HCT116 (cell line): ENCODE measurements around the gene TMEM208. TPM values are rescaled to one million over a fixed set of nuclear protein-coding genes. Genes with fewer than 3 reads are reported as not detected.

Source experiments
- ATAC-seq: fragments of 200-7000 bp; cut with Tn5 transposase; 2 replicates; pipeline ENCODE4 v1.9.1; 2020; ENCODE audit warnings: mild to moderate bottlenecking, moderate library complexity
- BruUV-seq: library from RNA; stranded (reverse); fragments of 400-500 nt; replicated peaks from 2 replicates; lab custom pipeline; 2021; lab: Mats Ljungman, UMichigan
- CTCF ChIA-PET: fragments of 300-600 bp; sonication (Branson Sonifier 250); formaldehyde crosslinking; loops from one replicate; lab custom pipeline; 2021; ENCODE audit warnings: antibody characterized with exemption; lab: Charles Lee
- POLR2A ChIA-PET: fragments of 300-600, 350-600 bp; sonication (Branson Sonifier 250); formaldehyde crosslinking; loops from one replicate; lab custom pipeline; 2021; ENCODE audit warnings: antibody characterized with exemption; lab: Charles Lee
- RAD21 ChIA-PET, 2 experiments: fragments of 300-600 bp; sonication (Branson Sonifier 250); formaldehyde crosslinking; loops; one replicate each; lab custom pipeline; 2023; ENCODE audit warnings: low total read pairs in 2 of 2; ENCODE audit not compliant: uncharacterized antibody in 2 of 2, unreplicated experiment in 2 of 2, low non-redundant PET in 1 of 2; lab: Charles Lee
- DNase-seq: peaks from one replicate; pipeline ENCODE4 v3.0.0-alpha.2; 2010; ENCODE audit warnings: low read depth, low spot score
- H2AFZ ChIP-seq: fragments of 200-600 bp; shearing (Covaris generic), sonication (generic); 2 replicates; pipeline ENCODE4 v1.6.1; 2017; ENCODE audit warnings: low read depth, mixed run types, mixed read lengths, antibody characterized with exemption, low read length; ENCODE audit not compliant: poor library complexity, severe bottlenecking
- H3K27ac ChIP-seq: 2 replicates; pipeline ENCODE4 v1.5.1; 2012; ENCODE audit warnings: low read depth, low read length
- H3K27me3 ChIP-seq: fragments of 200-600 bp; sonication (generic); 2 replicates; pipeline ENCODE4 v1.6.1; 2016; ENCODE audit warnings: mixed run types, low read length, mixed read lengths; ENCODE audit not compliant: insufficient read depth
- H3K36me3 ChIP-seq, 2 experiments: fragments of 200-500 bp in 1 of 2; fragments of 200-600 bp in 1 of 2; sonication (Bioruptor generic) in 1 of 2; sonication (generic) in 1 of 2; 2 replicates each; pipeline versions ENCODE4 v1.5.1 to v1.6.1; 2014 to 2016; ENCODE audit warnings: low read length in 2 of 2, inconsistent platforms in 1 of 2, mixed read lengths in 1 of 2, mixed run types in 1 of 2; ENCODE audit not compliant: insufficient read depth in 2 of 2, control insufficient read depth in 1 of 2
- H3K4me1 ChIP-seq, 2 experiments: fragments of 200-600 bp in 1 of 2; sonication (generic) in 1 of 2; 2 replicates each; pipeline versions ENCODE4 v1.5.1 to v1.6.1; 2012 to 2017; ENCODE audit warnings: low read length in 2 of 2, inconsistent platforms in 1 of 2, mild to moderate bottlenecking in 1 of 2, mixed read lengths in 1 of 2, mixed run types in 1 of 2, moderate library complexity in 1 of 2; ENCODE audit not compliant: insufficient read depth in 2 of 2, control insufficient read depth in 1 of 2
- H3K4me2 ChIP-seq: fragments of 200-600 bp; sonication (generic); 2 replicates; pipeline ENCODE4 v1.6.1; 2017; ENCODE audit warnings: mixed run types, low read length, mixed read lengths
- H3K4me3 ChIP-seq, 2 experiments: fragments of 200-600 bp in 1 of 2; sonication (generic) in 1 of 2; replicated peaks in 1 of 2; 2 replicates each; pipeline ENCODE4 v1.5.1; 2011 to 2016; ENCODE audit warnings: low read length in 2 of 2, control low read depth in 1 of 2, low read depth in 1 of 2, mild to moderate bottlenecking in 1 of 2, mixed read lengths in 1 of 2, mixed run types in 1 of 2
- H3K79me2 ChIP-seq: fragments of 200-600 bp; sonication (generic); 2 replicates; pipeline ENCODE4 v1.6.1; 2017; ENCODE audit warnings: mild to moderate bottlenecking, mixed run types, low read length, moderate library complexity, mixed read lengths; ENCODE audit not compliant: insufficient read depth
- H3K9ac ChIP-seq: fragments of 200-600 bp; sonication (generic); 2 replicates; pipeline ENCODE4 v1.6.1; 2016; ENCODE audit warnings: low read length, mixed read lengths
- H3K9me2 ChIP-seq: fragments of 200-600 bp; sonication (generic), shearing (Covaris generic); 2 replicates; pipeline ENCODE4 v1.6.1; 2017; ENCODE audit warnings: mixed run types, mild to moderate bottlenecking, moderate library complexity; ENCODE audit not compliant: insufficient read depth
- H3K9me3 ChIP-seq, 2 experiments: fragments of 200-500 bp in 1 of 2; fragments of 200-600 bp in 1 of 2; sonication (Bioruptor generic) in 1 of 2; sonication (generic) in 1 of 2; 2 replicates each; pipeline ENCODE4 v1.6.1; 2014 to 2017; ENCODE audit warnings: low read length in 2 of 2, mixed read lengths in 2 of 2, inconsistent platforms in 1 of 2, low read depth in 1 of 2, mild to moderate bottlenecking in 1 of 2, mixed run types in 1 of 2, moderate library complexity in 1 of 2; ENCODE audit not compliant: control insufficient read depth in 1 of 2, insufficient read depth in 1 of 2
- H4K20me1 ChIP-seq: fragments of 200-600 bp; sonication (generic), shearing (Covaris generic); 2 replicates; pipeline ENCODE4 v1.6.1; 2017; ENCODE audit warnings: mixed run types, mild to moderate bottlenecking, moderate library complexity; ENCODE audit not compliant: insufficient read depth
- ATF3 ChIP-seq: IDR thresholded peaks from 2 replicates; pipeline ENCODE4 v1.6.1; 2012
- CBX3 ChIP-seq: IDR thresholded peaks from 2 replicates; pipeline ENCODE4 v1.6.1; 2012; ENCODE audit warnings: low read depth
- CEBPB ChIP-seq: IDR thresholded peaks from 2 replicates; pipeline ENCODE4 v1.6.1; 2012; ENCODE audit warnings: low read depth
- EZH2 ChIP-seq: fragments of 200-600 bp; sonication (generic); IDR thresholded peaks from 2 replicates; pipeline ENCODE4 v1.6.1; 2017; ENCODE audit warnings: antibody characterized with exemption, mixed run types
- POLR2AphosphoS5 ChIP-seq: IDR thresholded peaks from 2 replicates; pipeline ENCODE4 v1.6.1; 2011; ENCODE audit warnings: mild to moderate bottlenecking, low read depth, low read length, moderate library complexity
- RAD21 ChIP-seq: IDR thresholded peaks from 2 replicates; pipeline ENCODE4 v1.6.1; 2012; ENCODE audit warnings: low read depth, mild to moderate bottlenecking
- REST ChIP-seq: IDR thresholded peaks from 2 replicates; pipeline ENCODE4 v1.6.1; 2012; ENCODE audit warnings: low read depth
- TCF7L2 ChIP-seq: IDR thresholded peaks from 2 replicates; pipeline ENCODE4 v1.7.0; 2011; ENCODE audit warnings: borderline replicate concordance, inconsistent platforms; ENCODE audit not compliant: insufficient read depth, insufficient read length; ENCODE audit errors: extremely low read depth
- ZFX ChIP-seq: fragments of 450-650 bp; IDR thresholded peaks from 2 replicates; pipeline ENCODE4 v1.6.1; 2017
- ZNF274 ChIP-seq: fragments of 200-500 bp; sonication (Bioruptor generic); IDR thresholded peaks from 2 replicates; pipeline ENCODE4 v1.6.1; 2014; ENCODE audit warnings: mild to moderate bottlenecking, low read depth, low read length, inconsistent platforms
- intact Hi-C: fragments of 100-400 bp; cut with micrococcal nuclease; formaldehyde crosslinking; loops from 2 replicates; pipeline ENCODE4 v1.10.0; 2022
- total RNA-seq: library from RNA; stranded (reverse); gene quantifications from one replicate; pipeline ENCODE4 v1.2.1, GENCODE V29; 2021; ENCODE audit not compliant: unreplicated experiment
- TF ChIP-seq, protein P1 (sequence below), 3 experiments: fragments of 200-600 bp in 1 of 3; sonication (generic) in 1 of 3; IDR thresholded peaks in 2 of 3; conservative IDR thresholded peaks in 1 of 3; 2 replicates each; pipeline ENCODE4 v1.5.1; 2012 to 2017; ENCODE audit warnings: low read depth in 2 of 3, low read length in 2 of 3, antibody characterized with exemption in 1 of 3, borderline replicate concordance in 1 of 3, control low read depth in 1 of 3, mild to moderate bottlenecking in 1 of 3, mixed read lengths in 1 of 3, mixed run types in 1 of 3, moderate library complexity in 1 of 3; ENCODE audit not compliant: insufficient read depth in 1 of 3
- TF ChIP-seq, protein P2 (sequence below): IDR thresholded peaks from 2 replicates; pipeline ENCODE4 v1.6.1; 2012

TMEM208 gene
- total RNA-seq, 1 experiment from 2014 or later, result 36.1 TPM

GRCh38 chr16:67187175-67187890 lies 39.6 kb upstream of the TMEM208 start (continued):
- TF ChIP-seq REST (no peak), ATF3 (no peak)

DNA sequence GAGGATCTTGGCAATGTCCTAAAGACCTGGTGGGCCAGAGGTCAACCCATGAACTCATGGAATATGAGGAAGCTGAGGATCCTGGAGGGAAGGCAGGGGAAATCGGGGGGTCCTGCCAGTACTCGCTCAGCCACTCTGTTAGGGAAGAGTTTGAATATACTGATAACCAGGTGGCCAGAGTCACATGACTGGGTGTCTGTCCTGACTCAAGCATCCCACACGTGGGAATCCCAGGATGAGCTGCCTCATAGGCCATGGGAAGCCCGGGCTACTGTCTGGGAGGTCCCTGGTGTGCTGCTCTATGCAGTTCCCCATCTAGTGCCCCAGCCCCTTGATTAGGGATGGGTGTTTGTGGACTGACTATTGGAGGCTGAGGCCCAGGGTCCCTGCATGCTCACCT lies 38.6 kb upstream of the TMEM208 start:
- Histone ChIP-seq H4K20me1 (no peaks in the 10 kb centered on the region), H3K4me2 (no peak overlapping the region), H3K36me3 (peaks cover 0 to 6% of the 10 kb centered on the region in 2 experiments; a peak in 1 of 4 replicates), H2AFZ (no peak overlapping the region), H3K79me2 (peaks cover 17% of the 10 kb centered on the region), H3K4me1 (peaks cover 12 to 36% of the 10 kb centered on the region in 2 experiments; a peak in 3 of 4 replicates), H3K9me3 (no peaks in the 10 kb centered on the region), H3K27ac (no peak overlapping the region), H3K4me3 (no peak overlapping the region), H3K9me2 (no peaks in the 10 kb centered on the region), H3K9ac (no peak overlapping the region), H3K27me3 (no peaks in the 10 kb centered on the region)
- ChIA-PET POLR2A (no interaction called here), RAD21 (no interaction called here), CTCF (no interaction called here)
- intact Hi-C loops, result no loop called here
- no peak for DNase-seq
- no TSS peak for BruUV-seq
- no peak for ATAC-seq
- no peak for TF ChIP-seq ZNF274
- TF ChIP-seq CBX3, result no peak
- no peak for TF ChIP-seq REST
- no peak for TF ChIP-seq CEBPB
- no peak for TF ChIP-seq TCF7L2
- TF ChIP-seq POLR2AphosphoS5, result no peak
- TF ChIP-seq EZH2, result no peak
- TF ChIP-seq ZFX, result no peak
- TF ChIP-seq, protein P1, sequence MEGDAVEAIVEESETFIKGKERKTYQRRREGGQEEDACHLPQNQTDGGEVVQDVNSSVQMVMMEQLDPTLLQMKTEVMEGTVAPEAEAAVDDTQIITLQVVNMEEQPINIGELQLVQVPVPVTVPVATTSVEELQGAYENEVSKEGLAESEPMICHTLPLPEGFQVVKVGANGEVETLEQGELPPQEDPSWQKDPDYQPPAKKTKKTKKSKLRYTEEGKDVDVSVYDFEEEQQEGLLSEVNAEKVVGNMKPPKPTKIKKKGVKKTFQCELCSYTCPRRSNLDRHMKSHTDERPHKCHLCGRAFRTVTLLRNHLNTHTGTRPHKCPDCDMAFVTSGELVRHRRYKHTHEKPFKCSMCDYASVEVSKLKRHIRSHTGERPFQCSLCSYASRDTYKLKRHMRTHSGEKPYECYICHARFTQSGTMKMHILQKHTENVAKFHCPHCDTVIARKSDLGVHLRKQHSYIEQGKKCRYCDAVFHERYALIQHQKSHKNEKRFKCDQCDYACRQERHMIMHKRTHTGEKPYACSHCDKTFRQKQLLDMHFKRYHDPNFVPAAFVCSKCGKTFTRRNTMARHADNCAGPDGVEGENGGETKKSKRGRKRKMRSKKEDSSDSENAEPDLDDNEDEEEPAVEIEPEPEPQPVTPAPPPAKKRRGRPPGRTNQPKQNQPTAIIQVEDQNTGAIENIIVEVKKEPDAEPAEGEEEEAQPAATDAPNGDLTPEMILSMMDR (IDR thresholded peaks at IDR 0.05 in 2 of 3, conservative IDR thresholded peaks at IDR 0.05 in 1 of 3; ENCODE audit: borderline replicate concordance in 1 of 3, insufficient read depth in 1 of 3, low read depth in 2 of 3, low read length in 2 of 3), result no peak
- TF ChIP-seq RAD21, result no peak
- TF ChIP-seq, protein P2, sequence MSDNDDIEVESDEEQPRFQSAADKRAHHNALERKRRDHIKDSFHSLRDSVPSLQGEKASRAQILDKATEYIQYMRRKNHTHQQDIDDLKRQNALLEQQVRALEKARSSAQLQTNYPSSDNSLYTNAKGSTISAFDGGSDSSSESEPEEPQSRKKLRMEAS, result no peak
